ENCODE measurements around the gene SLFN12.

GRCh38 chr17:35387496-35387895, 44.8 kb downstream of the SLFN12 start:
- TF ChIP-seq ZSCAN5A (tag by site-specific recombination; IDR thresholded peaks at IDR 0.05) (no peak), ZNF146 (tag by site-specific recombination; IDR thresholded peaks at IDR 0.05) (no peak), ZNF843 (tag by site-specific recombination; IDR thresholded peaks at IDR 0.05) (no peak), ZFP37 (tag by site-specific recombination; IDR thresholded peaks at IDR 0.05) (no peak), ATF2 (tag by site-specific recombination; IDR thresholded peaks at IDR 0.05; ENCODE audit: low read depth) (no peak), GFI1B (tag by site-specific recombination; IDR thresholded peaks at IDR 0.05) (no peak), ZNF664 (tag by site-specific recombination; IDR thresholded peaks at IDR 0.05) (no peak), SETDB1 (IDR thresholded peaks at IDR 0.05; ENCODE audit: insufficient read length, low read length) (no peak), BCL11A (tag by site-specific recombination; IDR thresholded peaks at IDR 0.05; ENCODE audit: low read depth) (no peak), ZNF184 (tag by site-specific recombination; IDR thresholded peaks at IDR 0.05) (no peak)
- TF ChIP-seq, protein P1, sequence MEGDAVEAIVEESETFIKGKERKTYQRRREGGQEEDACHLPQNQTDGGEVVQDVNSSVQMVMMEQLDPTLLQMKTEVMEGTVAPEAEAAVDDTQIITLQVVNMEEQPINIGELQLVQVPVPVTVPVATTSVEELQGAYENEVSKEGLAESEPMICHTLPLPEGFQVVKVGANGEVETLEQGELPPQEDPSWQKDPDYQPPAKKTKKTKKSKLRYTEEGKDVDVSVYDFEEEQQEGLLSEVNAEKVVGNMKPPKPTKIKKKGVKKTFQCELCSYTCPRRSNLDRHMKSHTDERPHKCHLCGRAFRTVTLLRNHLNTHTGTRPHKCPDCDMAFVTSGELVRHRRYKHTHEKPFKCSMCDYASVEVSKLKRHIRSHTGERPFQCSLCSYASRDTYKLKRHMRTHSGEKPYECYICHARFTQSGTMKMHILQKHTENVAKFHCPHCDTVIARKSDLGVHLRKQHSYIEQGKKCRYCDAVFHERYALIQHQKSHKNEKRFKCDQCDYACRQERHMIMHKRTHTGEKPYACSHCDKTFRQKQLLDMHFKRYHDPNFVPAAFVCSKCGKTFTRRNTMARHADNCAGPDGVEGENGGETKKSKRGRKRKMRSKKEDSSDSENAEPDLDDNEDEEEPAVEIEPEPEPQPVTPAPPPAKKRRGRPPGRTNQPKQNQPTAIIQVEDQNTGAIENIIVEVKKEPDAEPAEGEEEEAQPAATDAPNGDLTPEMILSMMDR (tag by site-specific recombination; IDR thresholded peaks at IDR 0.05), result no peak
